HepG2 (cell line): ENCODE data around the gene CSNK1D. TPM values are rescaled to one million over a fixed set of nuclear protein-coding genes. Genes with fewer than 3 reads are reported as not detected.

Experiments used
- CBFB ChIP-seq: sonication (generic); formaldehyde crosslinking; IDR thresholded peaks from 2 replicates; pipeline ENCODE4 v1.4.0; 2020; ENCODE audit warnings: missing genetic modification reagents
- DZIP1 ChIP-seq: sonication (generic); formaldehyde crosslinking; IDR thresholded peaks from 2 replicates; pipeline ENCODE4 v1.5.0; 2020; ENCODE audit warnings: mild to moderate bottlenecking, missing genetic modification reagents
- HBP1 ChIP-seq: IDR thresholded peaks from 2 replicates; pipeline ENCODE4 v1.6.1; 2016; ENCODE audit warnings: low read depth, control low read depth
- HMGXB4 ChIP-seq, 2 experiments: sonication (generic) in 1 of 2; formaldehyde crosslinking in 1 of 2; IDR thresholded peaks; 2 replicates each; pipeline versions ENCODE4 v1.4.0 to v1.6.1; 2018 to 2020; ENCODE audit warnings: missing genetic modification reagents in 2 of 2, borderline replicate concordance in 1 of 2, low read depth in 1 of 2, mild to moderate bottlenecking in 1 of 2, missing biosample characterization in 1 of 2
- JUN ChIP-seq: sonication (generic); formaldehyde crosslinking; IDR thresholded peaks from 2 replicates; pipeline ENCODE4 v1.4.0; 2020; ENCODE audit warnings: mild to moderate bottlenecking, missing genetic modification reagents
- ZNF124 ChIP-seq: sonication (generic); formaldehyde crosslinking; IDR thresholded peaks from 2 replicates; pipeline ENCODE4 v1.4.0; 2020; ENCODE audit warnings: missing genetic modification reagents
- ZNF510 ChIP-seq: sonication (generic); formaldehyde crosslinking; IDR thresholded peaks from 2 replicates; pipeline ENCODE4 v1.4.0; 2020; ENCODE audit warnings: low read depth, mild to moderate bottlenecking, missing genetic modification reagents
- polyA plus RNA-seq, 8 experiments: library from polyadenylated mRNA; depleted of rRNA in 3 of 8; stranded (reverse) in 7 of 8; unstranded in 1 of 8; fragments of >200 nt; fragmentation: Illumina TruSeq in 4 of 8; extraction: Trizol in 4 of 8; gene quantifications; 2 replicates each; pipeline versions ENCODE4 v1.2.1 to v1.2.3, GENCODE V29; 2011 to 2016; ENCODE audit warnings: low read depth in 4 of 8, missing spikeins in 1 of 8, mixed read lengths in 1 of 8; ENCODE audit not compliant: insufficient read depth in 1 of 8
- total RNA-seq, 5 experiments: library from RNA; depleted of rRNA; stranded (reverse); fragments of >200 nt; fragmentation: Illumina TruSeq; extraction: Trizol; gene quantifications; 2 replicates each; pipeline ENCODE4 v1.2.3, GENCODE V29; 2016; ENCODE audit warnings: low read depth in 1 of 5
- TF ChIP-seq, protein P1 (sequence below): sonication (generic); formaldehyde crosslinking; conservative IDR thresholded peaks from 2 replicates; pipeline ENCODE4 v1.4.0; 2020; ENCODE audit warnings: mild to moderate bottlenecking, missing genetic modification reagents, moderate library complexity
- TF ChIP-seq, protein P2 (sequence below): sonication (generic); formaldehyde crosslinking; IDR thresholded peaks from 2 replicates; pipeline ENCODE4 v1.5.1; 2020; ENCODE audit warnings: mild to moderate bottlenecking, moderate library complexity, missing genetic modification reagents
- TF ChIP-seq, protein P3 (sequence below): IDR thresholded peaks from 2 replicates; pipeline ENCODE4 v1.4.0; 2020; ENCODE audit warnings: mild to moderate bottlenecking, missing genetic modification reagents

CSNK1D gene
- total and polyA plus RNA-seq, 2 of the 13 experiments (the other 11 are each of a cell fraction or from before 2014, with no cell fraction given) = 31.5 to 128 TPM

DNA sequence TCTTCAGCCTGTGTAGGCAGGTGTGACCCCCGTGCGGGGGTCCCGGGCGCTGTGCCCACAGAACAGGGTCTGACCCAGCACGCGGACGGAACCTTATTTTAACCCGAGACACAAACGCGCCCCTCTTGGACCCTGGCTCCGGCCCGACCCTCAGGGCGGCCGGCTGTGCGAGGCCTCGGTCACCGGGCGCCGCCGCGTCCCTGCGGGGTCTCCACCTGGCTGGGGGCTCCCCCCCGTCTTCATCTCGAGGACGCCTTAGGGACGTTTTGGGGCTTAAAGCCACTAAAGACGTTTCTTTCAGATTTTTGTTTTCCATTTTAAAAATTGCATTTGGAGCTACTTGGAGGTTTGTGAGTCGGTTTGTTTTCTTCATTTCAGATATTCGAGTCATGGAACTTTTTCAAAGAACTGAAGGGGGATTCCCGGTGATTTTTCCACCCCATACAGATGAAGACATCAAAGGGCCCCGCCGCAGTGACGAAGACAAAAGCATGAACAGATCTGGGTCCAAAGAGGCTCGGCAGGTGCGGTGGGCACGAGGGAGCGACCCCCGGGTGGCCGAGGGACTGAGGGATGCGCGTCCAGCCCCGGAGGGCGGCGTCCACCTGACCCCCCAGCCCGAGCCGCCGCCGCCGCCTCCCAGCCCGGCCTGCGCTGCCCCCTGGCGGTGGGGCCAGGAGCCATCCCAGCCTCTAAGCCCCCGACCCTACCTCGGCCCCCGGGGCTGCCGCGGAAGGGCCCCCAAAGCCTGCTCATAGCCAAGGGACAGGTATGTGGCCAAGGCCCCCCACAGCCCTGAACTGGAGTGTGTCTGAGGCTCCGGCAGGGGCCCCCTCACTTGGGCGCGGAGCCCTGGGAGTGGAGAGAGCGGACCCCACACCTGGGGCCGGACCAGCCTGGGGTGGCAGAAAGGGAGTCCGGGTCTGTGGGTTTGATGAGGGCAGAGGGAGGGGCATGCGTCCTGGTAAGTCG is 47.7 kb upstream of the CSNK1D start (continued):
- TF ChIP-seq, protein P1, sequence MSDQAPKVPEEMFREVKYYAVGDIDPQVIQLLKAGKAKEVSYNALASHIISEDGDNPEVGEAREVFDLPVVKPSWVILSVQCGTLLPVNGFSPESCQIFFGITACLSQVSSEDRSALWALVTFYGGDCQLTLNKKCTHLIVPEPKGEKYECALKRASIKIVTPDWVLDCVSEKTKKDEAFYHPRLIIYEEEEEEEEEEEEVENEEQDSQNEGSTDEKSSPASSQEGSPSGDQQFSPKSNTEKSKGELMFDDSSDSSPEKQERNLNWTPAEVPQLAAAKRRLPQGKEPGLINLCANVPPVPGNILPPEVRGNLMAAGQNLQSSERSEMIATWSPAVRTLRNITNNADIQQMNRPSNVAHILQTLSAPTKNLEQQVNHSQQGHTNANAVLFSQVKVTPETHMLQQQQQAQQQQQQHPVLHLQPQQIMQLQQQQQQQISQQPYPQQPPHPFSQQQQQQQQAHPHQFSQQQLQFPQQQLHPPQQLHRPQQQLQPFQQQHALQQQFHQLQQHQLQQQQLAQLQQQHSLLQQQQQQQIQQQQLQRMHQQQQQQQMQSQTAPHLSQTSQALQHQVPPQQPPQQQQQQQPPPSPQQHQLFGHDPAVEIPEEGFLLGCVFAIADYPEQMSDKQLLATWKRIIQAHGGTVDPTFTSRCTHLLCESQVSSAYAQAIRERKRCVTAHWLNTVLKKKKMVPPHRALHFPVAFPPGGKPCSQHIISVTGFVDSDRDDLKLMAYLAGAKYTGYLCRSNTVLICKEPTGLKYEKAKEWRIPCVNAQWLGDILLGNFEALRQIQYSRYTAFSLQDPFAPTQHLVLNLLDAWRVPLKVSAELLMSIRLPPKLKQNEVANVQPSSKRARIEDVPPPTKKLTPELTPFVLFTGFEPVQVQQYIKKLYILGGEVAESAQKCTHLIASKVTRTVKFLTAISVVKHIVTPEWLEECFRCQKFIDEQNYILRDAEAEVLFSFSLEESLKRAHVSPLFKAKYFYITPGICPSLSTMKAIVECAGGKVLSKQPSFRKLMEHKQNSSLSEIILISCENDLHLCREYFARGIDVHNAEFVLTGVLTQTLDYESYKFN (CRISPR knock-in tag) = peak; percentile 16; the same call in 1 of the 2 replicates
- TF ChIP-seq HBP1 (CRISPR knock-in tag) (0 out of 2 replicates have a peak, but pooled peaks have one; percentile 71), ZNF124 (0 out of 2 replicates have a peak, but pooled peaks have one; percentile 38), CBFB (no peak), ZNF510 (CRISPR knock-in tag) (no peak), JUN (no peak), DZIP1 (no peak), HMGXB4 (CRISPR knock-in tag; IDR thresholded peaks at IDR 0.05; ENCODE audit: borderline replicate concordance in 1 of 2, low read depth in 1 of 2) (peak; percentile 73 to 86; a peak in 3 of 4 replicates)
- TF ChIP-seq, protein P2, sequence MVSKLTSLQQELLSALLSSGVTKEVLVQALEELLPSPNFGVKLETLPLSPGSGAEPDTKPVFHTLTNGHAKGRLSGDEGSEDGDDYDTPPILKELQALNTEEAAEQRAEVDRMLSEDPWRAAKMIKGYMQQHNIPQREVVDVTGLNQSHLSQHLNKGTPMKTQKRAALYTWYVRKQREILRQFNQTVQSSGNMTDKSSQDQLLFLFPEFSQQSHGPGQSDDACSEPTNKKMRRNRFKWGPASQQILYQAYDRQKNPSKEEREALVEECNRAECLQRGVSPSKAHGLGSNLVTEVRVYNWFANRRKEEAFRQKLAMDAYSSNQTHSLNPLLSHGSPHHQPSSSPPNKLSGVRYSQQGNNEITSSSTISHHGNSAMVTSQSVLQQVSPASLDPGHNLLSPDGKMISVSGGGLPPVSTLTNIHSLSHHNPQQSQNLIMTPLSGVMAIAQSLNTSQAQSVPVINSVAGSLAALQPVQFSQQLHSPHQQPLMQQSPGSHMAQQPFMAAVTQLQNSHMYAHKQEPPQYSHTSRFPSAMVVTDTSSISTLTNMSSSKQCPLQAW (CRISPR knock-in tag) = 0 out of 2 replicates have a peak, but pooled peaks have one; percentile 21
- TF ChIP-seq, protein P3, sequence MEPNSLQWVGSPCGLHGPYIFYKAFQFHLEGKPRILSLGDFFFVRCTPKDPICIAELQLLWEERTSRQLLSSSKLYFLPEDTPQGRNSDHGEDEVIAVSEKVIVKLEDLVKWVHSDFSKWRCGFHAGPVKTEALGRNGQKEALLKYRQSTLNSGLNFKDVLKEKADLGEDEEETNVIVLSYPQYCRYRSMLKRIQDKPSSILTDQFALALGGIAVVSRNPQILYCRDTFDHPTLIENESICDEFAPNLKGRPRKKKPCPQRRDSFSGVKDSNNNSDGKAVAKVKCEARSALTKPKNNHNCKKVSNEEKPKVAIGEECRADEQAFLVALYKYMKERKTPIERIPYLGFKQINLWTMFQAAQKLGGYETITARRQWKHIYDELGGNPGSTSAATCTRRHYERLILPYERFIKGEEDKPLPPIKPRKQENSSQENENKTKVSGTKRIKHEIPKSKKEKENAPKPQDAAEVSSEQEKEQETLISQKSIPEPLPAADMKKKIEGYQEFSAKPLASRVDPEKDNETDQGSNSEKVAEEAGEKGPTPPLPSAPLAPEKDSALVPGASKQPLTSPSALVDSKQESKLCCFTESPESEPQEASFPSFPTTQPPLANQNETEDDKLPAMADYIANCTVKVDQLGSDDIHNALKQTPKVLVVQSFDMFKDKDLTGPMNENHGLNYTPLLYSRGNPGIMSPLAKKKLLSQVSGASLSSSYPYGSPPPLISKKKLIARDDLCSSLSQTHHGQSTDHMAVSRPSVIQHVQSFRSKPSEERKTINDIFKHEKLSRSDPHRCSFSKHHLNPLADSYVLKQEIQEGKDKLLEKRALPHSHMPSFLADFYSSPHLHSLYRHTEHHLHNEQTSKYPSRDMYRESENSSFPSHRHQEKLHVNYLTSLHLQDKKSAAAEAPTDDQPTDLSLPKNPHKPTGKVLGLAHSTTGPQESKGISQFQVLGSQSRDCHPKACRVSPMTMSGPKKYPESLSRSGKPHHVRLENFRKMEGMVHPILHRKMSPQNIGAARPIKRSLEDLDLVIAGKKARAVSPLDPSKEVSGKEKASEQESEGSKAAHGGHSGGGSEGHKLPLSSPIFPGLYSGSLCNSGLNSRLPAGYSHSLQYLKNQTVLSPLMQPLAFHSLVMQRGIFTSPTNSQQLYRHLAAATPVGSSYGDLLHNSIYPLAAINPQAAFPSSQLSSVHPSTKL (CRISPR knock-in tag) = peak; percentile 29; the same call in 1 of the 2 replicates
